Measurements from ENCODE around the gene CYS1. TPM values are rescaled to one million over a fixed set of nuclear protein-coding genes. Genes with fewer than 3 reads are reported as not detected.

Gene CYS1
- total and polyA plus RNA-seq, 2 of the 13 experiments (the other 11 are each of a cell fraction or from before 2014, with no cell fraction given): 0.04 TPM; not detected in 1

GRCh38 chr2:10065773-10066055 is 14.5 kb downstream of the CYS1 start (continued):
- no peak for TF ChIP-seq ATF2 (CRISPR knock-in tag; IDR thresholded peaks at IDR 0.05)
- no peak for TF ChIP-seq ZNF513 (CRISPR knock-in tag; conservative IDR thresholded peaks at IDR 0.05)
- no peak for TF ChIP-seq THRA (CRISPR knock-in tag; IDR thresholded peaks at IDR 0.05; ENCODE audit: borderline replicate concordance)
- no peak for TF ChIP-seq WIZ (CRISPR knock-in tag; IDR thresholded peaks at IDR 0.05)
- no peak for TF ChIP-seq ZNF367 (CRISPR knock-in tag; IDR thresholded peaks at IDR 0.05; ENCODE audit: borderline replicate concordance)

- Histone ChIP-seq H3K4me1 (ENCODE audit: insufficient read depth, low read length) (peaks cover 13% of the 10 kb centered on the region), H3K4me2 (ENCODE audit: low read depth, low read length) (no peak overlapping the region), H3K79me2 (ENCODE audit: insufficient read depth, low read length) (no peaks in the 10 kb centered on the region), H3K9ac (ENCODE audit: insufficient read depth, low read depth, low read length) (no peak overlapping the region), H2AFZ (ENCODE audit: low read length) (no peak overlapping the region), H4K20me1 (ENCODE audit: insufficient read depth, low read length) (no peaks in the 10 kb centered on the region), H3K27ac (ENCODE audit: extremely low read length, insufficient read depth, low read length) (no peak overlapping the region), H3K27me3 (ENCODE audit: control insufficient read depth in 1 of 2, insufficient read depth in 2 of 2, low read length in 2 of 2) (peaks cover 11 to 33% of the 10 kb centered on the region in 2 experiments; a peak in 4 of 5 replicates), H3K4me3 (replicated peaks in 1 of 3; ENCODE audit: insufficient read depth in 1 of 3, low read depth in 2 of 3, low read length in 3 of 3) (no peak overlapping the region), H3K36me3 (replicated peaks in 1 of 2; ENCODE audit: control insufficient read depth in 1 of 2, insufficient read depth in 2 of 2, low read length in 2 of 2) (no peaks in the 10 kb centered on the region), H3K9me3 (ENCODE audit: low read length) (no peaks in the 10 kb centered on the region)
- ChIA-PET CTCF (ENCODE audit: low intra/inter-chr PET ratio, low total read pairs) (no interaction called here), POLR2A (no interaction called here)
- DNase-seq (ENCODE audit: low spot score): no peak
- ATAC-seq: no peak
- intact Hi-C loops (cut with micrococcal nuclease; ENCODE audit: unreplicated experiment): no loop called here
- BruUV-seq (replicated peaks): no TSS peak
- no peak for FAIRE-seq
- WGBS (ENCODE audit: low lambda C conversion rate): 37% methylated on average over 18 of the region's 18 CpGs
- in situ Hi-C loops (cut with HindIII; ENCODE audit: extremely low pct_ligation_motif_present, low pct_unique_long_range_greater_than_20kb): no loop called here
- TF ChIP-seq CHD4 (IDR thresholded peaks at IDR 0.05; ENCODE audit: borderline replicate concordance, low read length): no peak
- no peak for TF ChIP-seq ZNF572 (CRISPR knock-in tag; IDR thresholded peaks at IDR 0.05)
- TF ChIP-seq ZNF280D (CRISPR knock-in tag; IDR thresholded peaks at IDR 0.05): no peak
- no peak for TF ChIP-seq LRRFIP1 (CRISPR knock-in tag; conservative IDR thresholded peaks at IDR 0.05)
- TF ChIP-seq ATF2 (CRISPR knock-in tag; IDR thresholded peaks at IDR 0.05): no peak
These were observed 15.1 kb downstream of the CYS1 start for GRCh38 chr2:10064932-10065772.

Measured in HepG2 (cell line).